SIG-M5 treated with dmso at 0.1 percent for 504 hours (cell line): Measurements from ENCODE around the gene SEC23B.
A peak's percentile ranks its signal among the peaks of the same experiment; 100 is the strongest.

ENCODE experiments used
- DNase-seq: peaks from one replicate; lab custom pipeline; 2025; ENCODE audit not compliant: unreplicated experiment; lab: John Stamatoyannopoulos, UW

Gene SEC23B

DNA sequence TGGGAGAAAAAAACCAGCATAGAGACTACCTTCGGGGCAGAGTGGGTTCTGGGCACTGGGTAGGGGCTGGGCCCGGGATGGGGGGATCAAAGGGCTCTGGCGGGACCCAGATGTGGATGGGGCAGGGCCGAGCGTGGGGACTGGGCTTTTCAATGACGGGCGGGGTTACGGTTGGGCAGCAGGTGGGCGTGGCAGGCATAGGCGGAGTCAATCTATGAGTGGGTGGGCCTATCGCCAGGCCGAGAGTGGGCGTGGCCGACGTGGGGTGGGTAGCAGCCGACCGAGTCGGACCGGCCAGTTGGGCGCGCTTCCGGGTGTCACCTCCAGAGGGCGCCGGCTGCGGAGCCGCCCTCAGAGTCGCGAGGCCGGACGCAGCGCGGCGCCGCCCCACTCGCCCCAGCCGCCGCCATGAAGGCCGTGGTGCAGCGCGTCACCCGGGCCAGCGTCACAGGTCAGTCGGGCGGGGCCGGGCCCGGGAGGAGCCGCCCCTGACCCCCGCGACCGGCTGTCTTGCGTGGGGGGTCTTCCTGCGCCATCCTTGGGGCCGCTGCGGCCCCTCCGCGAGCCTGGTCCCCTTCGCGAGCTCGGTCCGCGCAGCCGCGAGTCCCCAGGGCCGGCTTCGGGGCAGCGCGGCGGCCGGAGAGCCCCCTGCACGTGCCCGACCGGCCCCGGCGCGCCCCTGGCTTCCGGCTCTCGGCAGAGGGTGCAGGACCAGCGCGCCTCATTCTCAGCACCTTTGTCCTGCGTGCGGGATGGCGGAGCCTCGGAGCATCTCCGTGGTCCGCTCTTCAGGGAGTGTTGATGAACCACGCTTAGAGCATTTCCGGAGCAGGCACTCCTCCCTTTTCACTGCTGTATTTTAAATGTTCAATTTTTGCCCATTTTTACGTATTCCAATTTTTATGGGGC is 80.2 kb downstream of the SEC23B start, which contains the start of gene DTD1:
DTD1 (plus strand) TSS at position 390 of the 909 bp plus-strand sequence; CDS start at position 409, 19 bp downstream.
- peak; percentile 83 for DNase-seq

DNA sequence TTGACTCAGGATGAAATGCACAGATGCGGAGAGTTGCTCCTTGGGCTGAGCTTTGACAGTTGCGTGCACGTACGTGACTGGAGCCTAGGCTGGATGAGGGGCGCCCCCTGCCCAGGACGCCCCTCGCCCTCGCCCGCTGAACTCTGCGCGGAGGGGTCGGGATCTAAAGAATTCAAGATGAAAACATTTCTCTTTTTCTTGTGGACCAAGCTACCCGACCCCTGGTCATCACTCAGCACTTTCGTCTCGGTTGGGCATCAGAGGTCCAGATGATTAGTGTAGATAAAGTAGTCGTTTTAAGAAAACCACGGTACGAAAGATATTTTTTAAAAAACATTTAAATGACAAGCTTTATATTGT is 80.8 kb downstream of the SEC23B start:
- DNase-seq: no peak

DNA sequence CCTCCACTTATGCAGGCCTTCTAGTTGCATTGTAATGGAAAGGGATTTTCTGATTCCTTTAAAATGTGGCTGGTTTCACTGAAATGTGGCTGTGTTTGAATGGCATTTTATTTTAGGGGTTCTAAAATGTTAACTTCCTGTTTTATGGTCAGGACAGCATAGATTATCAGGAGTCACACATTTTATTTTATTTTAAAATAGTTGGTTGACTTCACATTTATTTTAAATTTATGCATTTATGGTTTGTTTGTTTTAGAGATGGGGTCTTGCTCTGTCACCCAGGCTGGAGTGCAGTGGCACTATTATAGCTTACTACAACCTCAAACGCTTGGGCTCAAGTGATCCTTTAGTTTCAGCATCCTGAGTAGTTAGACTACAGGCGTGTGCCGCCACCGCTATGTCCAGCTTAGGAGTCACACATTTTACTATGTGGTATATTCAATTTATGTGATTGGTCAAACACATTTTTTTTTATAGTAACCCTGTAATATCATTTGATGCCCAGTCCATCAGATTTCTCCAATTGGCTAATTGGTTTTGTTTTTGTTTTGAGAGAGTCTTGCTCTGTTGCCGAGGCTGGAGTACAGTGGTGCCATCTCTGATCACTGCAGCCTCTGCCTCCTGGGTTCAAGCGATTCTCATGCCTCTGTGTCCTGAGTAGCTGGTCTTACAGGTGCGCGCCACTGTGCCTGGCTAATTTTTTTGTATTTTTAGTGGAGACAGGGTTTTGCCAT is 82.4 kb downstream of the SEC23B start:
- no peak for DNase-seq

DNA sequence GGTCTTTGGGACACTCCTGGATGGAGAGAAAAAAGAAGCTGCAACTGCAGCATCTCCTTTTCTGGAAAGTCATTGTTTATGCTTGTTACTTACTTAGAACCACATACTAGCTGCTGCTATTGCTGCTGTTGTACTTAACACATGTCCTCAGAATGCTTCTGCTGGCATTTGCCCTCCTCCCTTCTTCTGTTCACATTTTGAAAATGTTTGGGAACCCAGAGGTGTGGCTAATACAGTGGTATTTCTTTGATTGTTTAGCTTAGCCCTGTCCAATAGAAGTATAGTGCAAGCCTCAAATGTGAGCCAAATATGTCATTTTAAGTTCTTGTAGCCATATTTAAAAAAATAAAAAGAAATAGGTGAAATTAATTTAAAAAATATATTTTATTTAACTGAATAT is 88.5 kb downstream of the SEC23B start:
- DNase-seq: no peak

DNA sequence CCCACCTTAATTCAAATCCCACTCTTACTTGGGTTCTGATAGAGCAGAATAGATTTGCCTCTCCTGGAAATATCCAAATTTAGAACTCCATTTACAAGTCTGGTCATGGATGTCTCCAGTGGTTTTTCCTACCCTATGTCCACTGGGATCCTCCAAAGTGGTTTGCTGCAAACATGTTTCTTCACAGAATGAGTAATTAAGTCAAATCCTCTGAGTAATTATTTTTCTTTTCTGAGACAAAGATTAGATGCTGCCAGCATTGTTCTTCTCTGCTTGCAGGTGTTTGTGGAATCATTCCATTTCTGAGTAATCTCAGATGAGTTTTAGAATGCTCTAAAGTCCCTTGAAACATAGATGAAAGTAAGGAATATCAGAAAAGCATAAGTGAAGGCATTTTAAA is 102.0 kb downstream of the SEC23B start:
- no peak for DNase-seq
